Gastrocnemius medialis (tissue), 4 donors: ENCODE results near the gene ROBO1. TPM values are rescaled to one million over a fixed set of nuclear protein-coding genes. Genes with fewer than 3 reads are reported as not detected.

Experiments
- ATAC-seq, 2 donors: fragments of 150-250 bp; one replicate each; pipeline ENCODE4 v1.9.1; 2016
- DNase-seq, 2 donors: peaks; one replicate each; pipeline ENCODE4 v3.0.0-alpha.2; 2019
- H3K27ac ChIP-seq, 4 donors: fragments of 200-600 bp; sonication (generic); 1 replicate in 1 of 4; 2 replicates in 3 of 4; pipeline ENCODE4 v1.5.1; 2016 to 2018; ENCODE audit warnings: mild to moderate bottlenecking in 2 of 4, moderate library complexity in 1 of 4
- H3K27me3 ChIP-seq, 3 donors: fragments of 200-600 bp; sonication (generic) in 2 of 3; 1 replicate in 1 of 3; 2 replicates in 2 of 3; pipeline versions ENCODE4 v1.5.1 to v1.6.0; 2016 to 2019; ENCODE audit warnings: mild to moderate bottlenecking in 1 of 3, moderate library complexity in 1 of 3
- H3K36me3 ChIP-seq, 2 donors: fragments of 200-600 bp; sonication (generic) in 1 of 2; one replicate each; pipeline ENCODE4 v1.5.1; 2017 to 2018
- H3K4me1 ChIP-seq, 2 donors: fragments of 200-600 bp; sonication (generic) in 1 of 2; one replicate each; pipeline ENCODE4 v1.5.1; 2016 to 2017; ENCODE audit warnings: mild to moderate bottlenecking in 2 of 2
- H3K4me3 ChIP-seq, 4 donors: fragments of 200-600 bp; sonication (generic) in 3 of 4; 1 replicate in 1 of 4; 2 replicates in 3 of 4; pipeline ENCODE4 v1.5.1; 2016 to 2019; ENCODE audit warnings: mild to moderate bottlenecking in 2 of 4
- H3K9me3 ChIP-seq, 3 donors: fragments of 200-600 bp; sonication (generic) in 2 of 3; 1 replicate in 1 of 3; 2 replicates in 2 of 3; pipeline ENCODE4 v1.5.1; 2016 to 2019
- CTCF ChIP-seq, 5 experiments: fragments of 450-650 bp in 3 of 5; fragments of 200-600 bp in 2 of 5; sonication (generic) in 2 of 5; IDR thresholded peaks in 4 of 5; conservative IDR thresholded peaks in 1 of 5; 1 replicate in 4 of 5; 2 replicates in 1 of 5; pipeline ENCODE4 v1.5.1; 2016 to 2019; ENCODE audit warnings: antibody characterized with exemption in 5 of 5, mild to moderate bottlenecking in 3 of 5, moderate library complexity in 3 of 5
- POLR2A ChIP-seq, 2 donors: fragments of 450-650 bp; IDR thresholded peaks; one replicate each; pipeline ENCODE4 v1.6.1; 2017; ENCODE audit warnings: antibody characterized with exemption in 2 of 2, mild to moderate bottlenecking in 2 of 2, moderate library complexity in 2 of 2
- in situ Hi-C, 4 donors: fragments of 200-750 bp; cut with MboI; loops; one replicate each; pipeline versions ENCODE4 v1.15.0 to v1.8.0; 2017; ENCODE audit warnings: low sequenced_read_pairs in 4 of 4
- intact Hi-C: fragments of 100-400 bp; cut with DNase I; formaldehyde crosslinking; loops from one replicate; pipeline ENCODE4 v1.15.1; 2023; ENCODE audit warnings: low total_unique reads
- microRNA-seq, 2 donors: library from miRNA; unstranded; fragments of <30 nt; microRNA quantifications; one replicate each; pipeline ENCODE4, GENCODE V29; 2016; ENCODE audit warnings: borderline replicate concordance in 2 of 2
- total RNA-seq, 4 donors: library from RNA; depleted of rRNA; stranded (reverse); fragments of >200 nt; gene quantifications; one replicate each; pipeline versions ENCODE4 v1.1.0 to v1.2.3, GENCODE V29; 2016

Gene ROBO1
- total RNA-seq, 4 donors from 2014 or later = 4.2 to 16.0 (median 9.5) TPM

DNA sequence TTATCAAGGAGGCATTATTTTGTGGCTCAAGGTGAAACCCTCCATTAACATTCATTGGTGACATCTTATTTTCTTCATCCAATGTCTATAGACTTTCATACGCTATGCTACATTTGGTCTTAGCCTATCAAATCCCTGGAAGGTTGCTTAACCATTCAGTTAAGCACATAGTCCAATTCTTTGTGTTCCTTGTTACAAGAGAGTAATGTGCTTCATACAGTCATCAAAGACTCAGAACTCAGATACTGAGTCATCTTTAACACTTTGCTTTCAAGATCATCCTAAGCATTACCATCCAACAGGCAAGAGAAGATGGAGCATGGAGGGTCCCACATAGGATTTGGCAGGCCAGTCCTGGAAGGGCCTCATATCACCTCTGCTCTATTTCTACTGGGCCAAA lies 1202.1 kb downstream of the ROBO1 start:
- H3K27ac ChIP-seq = no peak overlapping the region
- no peaks in the 10 kb centered on the region for H3K9me3 ChIP-seq
- TF ChIP-seq CTCF (IDR thresholded peaks at IDR 0.05 in 4 of 5, conservative IDR thresholded peaks at IDR 0.05 in 1 of 5) = no peak
- no peak for TF ChIP-seq POLR2A (IDR thresholded peaks at IDR 0.05)
- no peaks in the 10 kb centered on the region for H3K4me1 ChIP-seq
- no peak for DNase-seq
- H3K27me3 ChIP-seq = no peaks in the 10 kb centered on the region
- intact Hi-C loops = no loop called here
- in situ Hi-C loops = no loop called here
- no peak for ATAC-seq
- H3K4me3 ChIP-seq = no peak overlapping the region
- no peaks in the 10 kb centered on the region for H3K36me3 ChIP-seq

- H3K9me3 ChIP-seq = no peaks in the 10 kb centered on the region
- ATAC-seq (no peak), DNase-seq (no peak)
- intact Hi-C loops = no loop called here
- no peak overlapping the region for H3K4me3 ChIP-seq
- no peak overlapping the region for H3K27ac ChIP-seq
- no peaks in the 10 kb centered on the region for H3K36me3 ChIP-seq
- TF ChIP-seq CTCF (IDR thresholded peaks at IDR 0.05 in 4 of 5, conservative IDR thresholded peaks at IDR 0.05 in 1 of 5) (no peak), POLR2A (IDR thresholded peaks at IDR 0.05) (no peak)
- in situ Hi-C loops = no loop called here
- no peaks in the 10 kb centered on the region for H3K27me3 ChIP-seq
- H3K4me1 ChIP-seq = no peaks in the 10 kb centered on the region
Measured at GRCh38 chr3:78562328-78562727, 1205.5 kb downstream of the ROBO1 start.

Small RNA genes within 50 kb of the gene (microRNA-seq; reads per million reads assigned to microRNA genes)
- 0 reads per million in 2 donors for gene MIR3923
